Skeletal muscle cell (primary cell): Measurements from ENCODE around the gene WWOX.

Experiments
- DNase-seq: peaks from one replicate; pipeline ENCODE4 v3.0.0-alpha.2; 2010; ENCODE audit warnings: low read depth
- H3K4me3 ChIP-seq: 2 replicates; pipeline ENCODE4 v1.5.1; 2011; ENCODE audit warnings: low read depth, mild to moderate bottlenecking, control low read depth, low read length, moderate library complexity

The WWOX gene

DNA sequence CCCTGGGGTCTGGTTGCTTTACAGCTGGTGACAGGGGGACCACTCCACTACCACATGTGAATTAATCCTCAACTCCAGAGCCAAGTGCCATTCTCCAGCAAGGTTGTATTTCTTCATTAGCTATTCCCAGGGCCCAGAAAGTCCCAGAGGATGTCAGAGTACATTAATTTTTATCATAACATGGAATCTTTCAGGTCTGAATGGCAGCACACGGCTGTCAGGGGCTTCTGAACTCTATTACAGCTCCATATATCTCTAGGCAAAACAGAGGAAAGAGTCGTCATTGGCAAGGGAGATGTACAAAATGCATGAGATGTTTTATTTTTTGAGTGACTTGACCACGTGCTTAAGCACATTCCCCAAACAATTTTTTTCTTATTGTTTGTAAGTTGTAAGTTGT lies 303.4 kb downstream of the WWOX start:
- DNase-seq = no peak

DNA sequence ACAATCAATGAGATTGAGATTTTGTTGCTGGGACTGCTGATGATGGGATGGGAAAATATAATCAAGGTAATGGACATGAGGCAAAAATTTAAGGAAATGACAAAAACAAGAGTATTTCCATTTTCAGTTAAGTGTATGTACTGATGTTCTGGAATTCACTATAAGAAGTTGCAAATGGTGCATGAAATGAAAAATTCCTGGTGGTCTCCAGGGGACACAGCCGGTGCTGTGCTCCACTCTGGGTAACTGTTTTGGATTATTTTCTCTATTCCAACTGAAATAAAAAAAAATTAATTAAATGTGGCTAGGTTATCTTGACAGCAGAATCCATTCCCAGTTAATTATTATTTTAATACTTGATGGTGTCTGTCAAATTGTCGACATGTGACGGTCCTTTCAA lies 305.6 kb downstream of the WWOX start:
- DNase-seq = no peak
- no peak overlapping the region for H3K4me3 ChIP-seq

More for the DNA sequence above, 303.4 kb downstream of the WWOX start:
- no peak overlapping the region for H3K4me3 ChIP-seq

DNA sequence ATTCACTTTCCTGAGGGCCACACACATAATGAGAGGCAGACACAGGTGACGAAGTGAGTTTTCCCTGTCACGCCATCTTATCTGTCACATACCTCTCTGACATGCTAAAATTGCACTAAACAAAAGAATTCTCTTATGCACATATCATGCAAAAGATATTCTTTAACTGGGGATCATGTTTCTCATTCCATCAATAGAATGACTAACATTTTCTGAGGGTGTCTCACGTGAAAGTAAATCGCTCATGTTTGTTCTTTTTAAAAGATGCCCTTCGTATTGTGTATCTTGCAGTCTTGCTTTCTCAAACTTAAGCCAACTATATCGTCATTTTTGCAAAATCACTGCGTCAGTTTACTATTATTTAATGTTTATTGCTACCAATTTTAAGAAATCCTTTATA lies 306.4 kb downstream of the WWOX start:
- H3K4me3 ChIP-seq = no peak overlapping the region
- no peak for DNase-seq

DNA sequence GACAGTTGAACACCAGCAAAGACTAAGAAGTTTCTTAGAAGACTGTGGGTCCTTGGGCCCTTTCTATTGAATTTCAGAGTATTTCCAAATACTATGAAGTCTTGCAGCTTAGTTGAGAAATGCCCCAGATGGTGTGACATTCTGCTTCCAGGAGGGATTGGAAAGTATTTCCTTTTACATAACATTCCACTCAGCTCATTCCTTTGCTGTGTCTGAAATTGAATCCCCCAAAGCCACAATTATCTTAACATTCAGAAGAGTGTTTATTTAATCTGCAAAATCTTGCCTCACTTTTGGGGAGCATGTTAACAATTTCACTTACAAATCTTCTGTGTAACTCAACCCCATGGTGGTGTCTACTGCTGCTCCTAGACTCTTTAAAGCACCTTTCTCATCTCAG lies 307.7 kb downstream of the WWOX start:
- H3K4me3 ChIP-seq = no peak overlapping the region
- no peak for DNase-seq

DNA sequence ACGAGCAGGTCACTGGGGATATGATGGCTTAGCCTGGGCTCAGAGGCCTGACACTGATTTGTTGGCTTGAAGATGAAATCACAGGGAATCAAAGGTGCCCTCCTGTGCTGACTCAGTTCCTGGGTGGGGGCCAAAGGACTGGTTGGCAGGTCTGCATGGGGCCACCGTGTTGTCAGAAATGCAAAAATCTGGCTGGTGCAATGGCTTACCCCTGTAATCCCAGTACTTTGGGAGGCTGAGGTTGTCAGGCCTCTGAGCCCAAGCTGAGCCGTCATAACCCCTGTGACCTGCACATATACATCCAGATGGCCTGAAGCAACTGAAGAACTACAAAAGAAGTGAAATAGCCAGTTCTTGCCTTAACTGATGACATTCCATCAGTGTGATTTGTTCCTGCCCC lies 314.2 kb downstream of the WWOX start:
- DNase-seq = no peak
- no peak overlapping the region for H3K4me3 ChIP-seq

DNA sequence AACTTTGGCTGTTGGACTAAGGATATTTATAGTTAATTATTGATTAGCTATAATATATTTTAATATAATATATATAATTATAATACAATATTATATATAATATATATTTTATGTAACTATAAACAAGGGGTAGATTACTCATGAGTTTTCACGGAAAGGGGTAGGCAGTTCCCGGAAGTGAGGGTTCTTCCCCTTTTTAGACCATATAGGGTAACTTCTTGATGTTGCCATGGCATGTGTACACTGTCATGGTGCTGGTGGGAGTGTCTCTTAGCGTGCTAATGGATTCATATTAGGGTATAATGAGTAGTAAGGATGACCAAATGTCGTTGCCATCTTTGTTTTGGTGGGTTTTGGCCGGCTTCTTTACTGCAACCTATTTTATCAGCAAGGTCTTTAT lies 315.6 kb downstream of the WWOX start:
- DNase-seq = no peak
- H3K4me3 ChIP-seq = no peak overlapping the region

DNA sequence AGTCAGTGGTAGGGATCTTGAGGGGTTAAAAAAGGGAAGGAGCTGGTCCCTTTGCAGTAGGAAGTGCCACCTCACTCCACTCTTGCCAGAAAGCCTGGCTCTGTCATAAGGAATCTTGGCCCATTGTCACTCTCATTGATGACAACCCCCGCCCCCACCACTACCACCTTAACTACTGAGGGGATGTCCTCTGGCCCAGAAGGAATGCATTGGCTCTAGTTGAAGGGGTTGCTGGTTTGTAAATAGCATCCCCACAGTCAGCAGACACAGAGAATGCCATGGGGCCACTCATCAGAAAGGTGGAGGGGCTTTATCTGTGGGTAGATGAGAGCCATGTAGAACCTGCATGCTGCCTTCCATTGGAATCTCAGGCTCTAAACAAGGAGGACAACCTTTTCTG lies 316.2 kb downstream of the WWOX start:
- no peak overlapping the region for H3K4me3 ChIP-seq
- no peak for DNase-seq

DNA sequence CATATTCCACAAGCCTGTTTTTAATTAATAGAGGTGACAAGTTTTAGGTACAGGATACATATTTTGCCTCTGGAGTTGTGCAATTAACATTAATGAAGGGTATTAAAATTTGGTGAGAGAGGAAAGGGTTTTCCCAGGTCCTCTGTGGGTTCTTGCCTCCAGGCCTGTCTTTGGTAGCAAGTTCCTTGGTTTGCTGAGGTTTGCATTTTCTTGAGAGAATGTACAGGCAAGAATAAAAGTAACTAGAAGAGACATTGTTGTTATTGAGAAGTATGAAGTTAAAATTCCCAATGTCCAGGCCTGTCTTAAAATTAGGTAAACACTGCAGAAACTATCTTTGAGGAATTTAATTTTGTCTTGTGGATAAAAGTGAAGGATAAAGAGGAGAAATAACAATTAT lies 316.9 kb downstream of the WWOX start:
- no peak for DNase-seq

DNA sequence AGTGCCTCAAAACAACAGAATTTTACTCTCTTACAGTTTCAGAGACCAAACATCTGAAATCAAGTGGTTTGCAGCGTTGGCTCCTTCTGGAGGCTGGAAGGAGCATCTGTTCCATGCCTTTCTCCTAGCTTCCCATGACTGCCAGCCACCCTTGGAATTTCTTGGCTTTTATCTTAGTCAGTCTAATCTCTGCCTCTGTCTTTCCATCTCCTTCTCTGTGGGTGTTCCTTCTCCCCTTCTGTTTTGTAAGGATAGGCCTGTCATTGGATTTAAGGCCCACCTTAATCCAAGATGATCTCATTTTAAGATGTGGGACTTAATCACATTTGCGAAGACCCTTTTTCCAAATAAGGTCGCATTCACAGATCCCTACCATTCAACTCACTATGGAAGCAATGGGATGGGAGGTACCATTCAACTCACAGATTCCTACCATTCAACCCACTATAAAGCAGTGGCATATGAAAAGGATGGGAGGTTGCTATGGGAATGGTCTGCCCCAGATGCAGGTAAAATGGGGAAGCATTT lies 321.8 kb downstream of the WWOX start:
- H3K4me3 ChIP-seq = no peak overlapping the region
- no peak for DNase-seq

More for the DNA sequence above, 316.9 kb downstream of the WWOX start:
- H3K4me3 ChIP-seq = no peak overlapping the region

DNA sequence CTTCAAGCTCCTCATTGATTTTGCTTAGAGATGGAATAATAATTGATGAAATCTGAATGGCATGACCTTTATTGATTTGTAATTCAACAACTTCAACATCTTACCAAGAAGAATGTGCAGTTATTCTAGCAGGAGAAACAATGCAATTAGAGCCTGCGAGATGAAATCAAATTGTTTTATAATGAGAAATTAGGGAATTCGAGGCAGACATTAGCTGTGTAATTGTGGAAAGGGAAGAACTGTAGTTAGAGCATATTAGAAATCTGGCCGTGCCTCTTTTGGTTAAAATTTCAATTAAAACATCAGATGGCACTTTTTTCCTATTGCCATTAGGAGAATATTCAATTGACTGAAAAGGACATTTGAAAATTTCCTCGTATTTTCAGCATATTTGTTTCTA lies 325.8 kb downstream of the WWOX start:
- DNase-seq = no peak

DNA sequence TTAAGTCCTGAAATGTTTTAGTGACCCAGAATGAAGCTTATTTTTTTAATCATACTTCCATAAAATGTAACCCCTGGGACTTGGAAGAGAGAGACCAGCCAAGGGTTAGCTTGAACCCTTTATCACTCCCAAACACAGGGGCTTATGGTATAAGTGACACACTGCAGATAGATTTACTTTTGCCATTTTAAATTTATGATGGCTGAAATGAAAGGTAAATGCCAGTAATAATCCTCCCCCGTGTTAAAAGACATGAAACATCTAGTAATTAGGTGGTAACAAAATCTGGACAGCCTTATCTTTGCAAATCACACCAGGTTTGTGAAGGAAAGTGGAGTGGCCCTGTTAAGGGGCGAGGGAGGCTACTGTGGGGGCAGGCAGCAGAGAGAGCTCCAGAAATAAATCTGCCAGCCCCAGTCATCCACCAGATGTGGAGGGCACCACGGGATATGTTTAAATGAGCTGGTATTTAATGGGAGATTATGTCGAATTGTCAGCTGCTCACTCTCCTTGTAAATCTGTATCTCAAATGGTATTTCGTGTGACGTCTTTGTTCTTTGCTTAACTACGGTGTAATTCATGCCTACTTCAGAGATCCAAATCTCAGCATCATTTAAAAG lies 326.5 kb downstream of the WWOX start:
- DNase-seq = no peak
- no peak overlapping the region for H3K4me3 ChIP-seq

More for the DNA sequence above, 325.8 kb downstream of the WWOX start:
- H3K4me3 ChIP-seq = no peak overlapping the region

DNA sequence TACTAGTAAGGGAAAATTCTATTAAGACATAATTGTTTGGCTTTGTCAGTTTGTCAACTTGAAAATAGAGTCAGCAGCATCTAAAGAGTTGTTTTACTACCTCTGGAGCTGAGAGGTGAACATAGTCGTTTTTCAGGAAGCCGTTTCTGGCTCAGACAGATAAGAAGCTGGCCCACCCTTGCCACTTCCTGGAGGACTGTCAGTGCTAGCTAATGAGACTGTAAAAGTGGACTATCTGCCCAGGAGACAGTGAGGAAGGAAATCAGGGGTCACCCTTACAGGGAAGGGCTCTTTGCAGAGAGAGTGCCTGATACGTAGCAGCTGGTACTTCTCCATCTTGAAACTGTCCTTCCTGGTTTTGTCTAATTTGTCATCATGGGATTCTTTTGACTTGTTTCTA lies 328.7 kb downstream of the WWOX start:
- no peak for DNase-seq
- H3K4me3 ChIP-seq = no peak overlapping the region

DNA sequence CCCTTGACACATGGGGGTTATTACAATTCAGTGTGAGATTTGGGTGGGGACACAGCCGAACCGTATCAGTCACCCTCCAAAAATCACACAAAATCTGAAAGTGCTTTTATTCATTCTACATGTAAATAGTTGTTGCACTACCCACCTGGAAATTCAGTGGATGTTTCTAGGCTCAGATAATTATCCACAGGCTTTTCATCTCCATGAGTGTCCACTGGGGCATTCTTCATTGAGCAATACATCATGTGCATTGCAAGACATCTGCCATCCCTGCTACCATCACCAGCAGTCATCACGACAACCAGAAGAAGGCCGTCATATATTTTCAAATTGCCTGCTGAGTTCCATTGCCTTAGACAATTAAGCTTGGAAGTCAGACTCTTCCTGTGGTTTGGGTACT lies 330.8 kb downstream of the WWOX start:
- no peak for DNase-seq
- no peak overlapping the region for H3K4me3 ChIP-seq

DNA sequence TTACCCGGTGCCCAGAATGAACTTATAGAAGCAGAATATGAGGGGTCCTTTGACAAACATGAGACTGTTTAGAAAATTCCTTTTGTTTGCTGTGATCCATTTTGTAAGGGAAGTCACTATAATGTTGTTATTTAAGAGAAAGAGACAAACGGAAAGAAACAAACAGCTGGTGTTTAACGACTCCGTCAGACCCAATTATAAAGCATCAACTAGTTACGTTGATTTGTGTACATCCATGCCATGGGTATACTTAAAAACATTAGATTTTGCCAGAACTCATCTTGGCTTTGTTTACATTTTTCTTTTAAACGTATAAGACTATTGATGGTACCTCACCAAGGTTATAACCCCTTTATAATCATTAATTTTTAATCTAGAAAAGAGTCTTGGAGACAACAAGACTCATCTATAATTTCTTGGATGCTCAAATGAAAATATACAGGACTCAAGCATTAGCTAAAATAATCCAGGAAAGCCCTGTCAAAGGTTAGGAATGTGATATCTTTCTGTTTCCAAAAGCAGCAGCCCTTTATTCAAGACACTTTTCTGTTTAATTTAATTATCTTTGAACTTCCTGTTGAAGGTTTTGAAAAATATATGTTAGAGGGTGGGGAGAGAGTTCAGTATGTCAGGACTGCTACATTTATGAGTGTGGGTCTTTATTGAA lies 331.7 kb downstream of the WWOX start:
- H3K4me3 ChIP-seq = no peak overlapping the region
- DNase-seq = no peak

DNA sequence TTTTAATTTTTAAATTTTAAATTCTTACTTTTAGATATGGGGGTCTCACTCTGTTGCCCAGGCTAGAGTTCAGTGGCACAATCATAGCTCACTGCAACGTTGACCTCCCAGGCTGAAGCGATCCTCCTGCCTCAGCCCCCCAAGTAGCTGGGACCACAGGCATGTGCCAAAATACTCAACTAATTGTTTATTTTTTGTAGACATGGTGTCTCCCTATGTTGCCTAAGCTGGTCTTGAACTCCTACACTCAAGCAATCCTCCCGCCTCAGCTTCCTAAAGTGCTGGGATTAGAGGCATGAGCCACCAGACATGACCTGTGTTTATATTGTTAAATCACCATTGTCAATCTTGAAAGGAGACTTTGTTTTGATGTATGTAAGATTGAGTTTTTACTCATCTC lies 332.2 kb downstream of the WWOX start:
- H3K4me3 ChIP-seq = no peak overlapping the region
- no peak for DNase-seq

DNA sequence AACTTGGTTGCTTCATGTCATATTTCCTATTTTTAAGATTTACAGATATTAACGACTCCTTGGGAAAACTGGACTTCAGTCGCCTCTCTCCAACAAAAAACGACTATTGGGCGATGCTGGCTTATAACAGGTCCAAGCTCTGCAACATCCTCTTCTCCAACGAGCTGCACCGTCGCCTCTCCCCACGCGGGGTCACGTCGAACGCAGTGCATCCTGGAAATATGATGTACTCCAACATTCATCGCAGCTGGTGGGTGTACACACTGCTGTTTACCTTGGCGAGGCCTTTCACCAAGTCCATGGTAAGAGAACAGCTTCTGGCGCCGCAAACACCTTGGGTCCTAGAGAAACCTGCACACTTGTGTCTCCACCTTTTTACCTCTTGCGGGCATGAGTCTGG lies 333.0 kb downstream of the WWOX start:
- H3K4me3 ChIP-seq = no peak overlapping the region
- DNase-seq = no peak

DNA sequence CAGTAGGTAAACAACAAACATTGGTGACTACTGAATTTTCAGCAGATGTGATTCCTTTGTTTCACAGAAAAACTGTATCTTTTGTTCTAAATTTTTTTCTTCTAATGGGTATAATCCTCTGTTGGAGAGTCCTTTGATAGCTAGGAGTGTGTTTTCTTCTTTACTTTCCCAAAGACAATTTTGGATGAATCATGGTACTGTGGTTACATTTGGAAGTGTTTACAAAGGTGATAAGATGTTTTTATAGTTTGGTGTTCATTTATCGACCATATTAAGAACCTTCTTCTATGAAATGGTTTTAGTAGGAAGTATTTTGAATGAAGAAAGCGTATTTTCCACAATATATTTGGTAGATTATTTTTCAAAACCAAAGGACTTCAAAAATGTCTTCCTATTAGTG lies 333.7 kb downstream of the WWOX start:
- DNase-seq = no peak
- H3K4me3 ChIP-seq = no peak overlapping the region

DNA sequence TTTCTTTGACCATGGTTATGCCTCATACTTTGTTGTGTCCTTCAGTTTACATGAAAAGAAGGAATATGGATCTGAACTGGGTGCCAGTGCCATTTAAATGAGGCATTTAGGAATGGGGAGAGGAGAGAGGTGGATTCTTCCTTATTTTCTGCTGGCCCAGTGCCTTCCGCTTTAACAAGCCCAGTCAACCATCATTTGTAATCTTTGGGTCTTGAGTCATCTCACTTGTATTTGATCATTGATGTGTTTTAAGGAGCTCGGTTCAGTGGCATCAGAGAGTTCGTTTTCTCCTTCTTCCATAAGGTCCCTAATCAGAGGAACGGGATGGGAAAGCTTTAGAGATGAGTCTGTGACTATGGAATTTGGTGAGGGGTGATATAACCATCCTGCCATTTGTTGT lies 334.9 kb downstream of the WWOX start:
- no peak overlapping the region for H3K4me3 ChIP-seq
- DNase-seq = no peak

DNA sequence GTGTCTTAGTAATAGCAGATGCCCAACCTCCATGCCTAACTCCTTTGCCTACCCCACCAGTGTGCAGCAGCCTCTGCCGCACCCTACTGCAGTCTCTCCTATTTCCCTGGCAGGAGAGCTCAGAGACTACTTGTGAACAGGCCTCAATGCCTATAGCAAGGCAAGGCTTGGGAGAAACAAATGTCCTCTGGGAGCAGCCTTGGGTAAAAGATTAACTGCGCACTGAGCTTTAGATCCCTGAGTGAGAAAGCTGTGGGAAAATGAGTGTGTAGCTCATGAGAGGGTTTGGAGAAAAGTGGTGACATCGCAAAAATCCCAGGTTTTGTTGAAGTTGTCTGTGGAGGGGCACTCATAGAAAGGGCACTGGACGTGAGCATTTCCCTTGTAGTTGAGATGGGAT lies 335.8 kb downstream of the WWOX start:
- no peak for DNase-seq

DNA sequence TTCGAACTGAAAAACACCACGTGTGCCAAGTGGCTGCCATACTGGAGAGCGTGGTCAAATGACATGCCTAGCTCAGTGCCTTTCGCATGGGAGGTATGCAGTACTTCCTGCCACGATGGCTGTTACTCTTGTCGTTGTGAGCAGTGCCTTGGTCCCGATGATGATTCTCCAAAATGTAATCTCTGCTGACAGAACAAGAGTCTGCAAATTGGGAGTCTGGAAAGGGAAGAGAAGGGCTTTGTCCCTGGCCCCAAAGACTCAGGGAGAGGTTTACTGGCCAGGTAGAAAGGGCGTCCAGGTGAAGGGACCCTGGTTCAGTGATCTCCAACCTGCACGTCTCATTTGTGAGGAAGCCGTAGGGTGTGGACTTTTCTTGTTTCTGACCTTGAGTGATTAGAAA lies 336.6 kb downstream of the WWOX start:
- no peak for DNase-seq
- no peak overlapping the region for H3K4me3 ChIP-seq

More for the DNA sequence above, 335.8 kb downstream of the WWOX start:
- H3K4me3 ChIP-seq = no peak overlapping the region

DNA sequence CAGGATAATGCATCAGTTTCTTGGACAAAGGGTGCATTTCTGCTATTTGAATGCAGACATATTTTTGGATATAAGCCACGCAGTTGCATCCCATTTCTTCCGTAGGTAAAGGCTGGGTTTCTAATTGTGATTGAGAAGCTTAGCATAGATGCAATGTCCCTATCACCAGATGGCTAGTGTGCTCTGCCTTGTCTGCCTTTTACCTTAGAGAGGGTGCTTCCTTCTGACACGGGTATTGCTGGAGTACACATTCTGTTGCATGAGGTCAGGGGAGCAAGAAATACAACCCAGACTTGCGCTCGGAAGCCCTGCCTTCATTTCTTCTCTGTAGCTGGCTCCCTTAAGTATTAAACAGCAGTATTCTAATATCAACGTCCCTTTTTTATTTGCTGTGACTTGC lies 337.4 kb downstream of the WWOX start:
- no peak for DNase-seq
- H3K4me3 ChIP-seq = no peak overlapping the region
